Mesothelial cell of epicardium (in vitro differentiated cells): ENCODE results near the gene ZC2HC1B. TPM values are rescaled to one million over a fixed set of nuclear protein-coding genes. Genes with fewer than 3 reads are reported as not detected.
"Not testable (repeated sequence)": the region's sequence is repeated elsewhere in the genome, so short reads cannot be mapped to it uniquely, and the experiment has no call there.

Experiments used
- DNase-seq, 2 experiments: peaks; one replicate each; pipeline ENCODE4 v3.0.0; 2021; ENCODE audit warnings: low spot score in 2 of 2; ENCODE audit not compliant: unreplicated experiment in 2 of 2
- H3K27ac Mint-ChIP-seq: 2 replicates; pipeline ENCODE4 v1.8.0; 2021; ENCODE audit warnings: mixed read lengths
- H3K27me3 Mint-ChIP-seq: 2 replicates; pipeline ENCODE4 v1.8.0; 2021; ENCODE audit warnings: low read depth, mixed read lengths
- H3K36me3 Mint-ChIP-seq: 2 replicates; pipeline ENCODE4 v1.8.0; 2021; ENCODE audit warnings: mixed read lengths
- H3K4me1 Mint-ChIP-seq: 2 replicates; pipeline ENCODE4 v1.8.0; 2021; ENCODE audit warnings: mixed read lengths
- H3K4me3 Mint-ChIP-seq: 2 replicates; pipeline ENCODE4 v1.8.0; 2021; ENCODE audit warnings: mild to moderate bottlenecking, moderate library complexity, mixed read lengths
- H3K9me3 Mint-ChIP-seq: 2 replicates; pipeline ENCODE4 v1.8.0; 2021; ENCODE audit warnings: mixed read lengths
- total RNA-seq: library from RNA; stranded (reverse); gene quantifications from 3 replicates; pipeline ENCODE4 v1.2.1, GENCODE V29; 2021
- TF ChIP-seq, protein P1 (sequence below): fragments of 200-600 bp; sonication (generic); IDR thresholded peaks from one replicate; pipeline ENCODE4 v1.5.0; 2021; ENCODE audit warnings: antibody characterized with exemption; ENCODE audit not compliant: unreplicated experiment

Gene ZC2HC1B
- total RNA-seq, 1 donor from 2014 or later, result not detected

DNA sequence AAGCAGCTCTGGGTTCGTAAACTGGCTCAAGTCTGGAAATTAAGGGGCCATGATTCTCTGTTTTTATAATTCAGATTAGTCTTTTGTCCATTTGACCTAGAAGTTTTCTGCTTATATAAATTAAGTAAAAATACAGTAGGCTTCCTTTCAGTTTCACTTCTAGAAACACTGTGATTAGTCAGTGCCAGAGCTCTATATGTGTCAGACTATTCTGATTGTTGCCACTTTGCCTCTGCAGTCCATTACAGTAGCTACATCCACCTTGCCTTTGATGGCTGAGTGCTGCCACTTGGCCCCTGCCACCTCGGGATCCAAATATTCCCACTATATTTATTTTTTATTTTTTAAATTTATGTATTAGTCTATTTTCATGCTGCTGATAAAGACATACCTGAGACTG lies 7.9 kb downstream of the ZC2HC1B start:
- Mint-ChIP-seq H3K9me3 (peaks cover 48% of the 10 kb centered on the region), H3K4me3 (no peak overlapping the region), H3K4me1 (no peaks in the 10 kb centered on the region), H3K36me3 (peaks cover 21% of the 10 kb centered on the region), H3K27me3 (no peaks in the 10 kb centered on the region), H3K27ac (no peak overlapping the region)
- TF ChIP-seq, protein P1, sequence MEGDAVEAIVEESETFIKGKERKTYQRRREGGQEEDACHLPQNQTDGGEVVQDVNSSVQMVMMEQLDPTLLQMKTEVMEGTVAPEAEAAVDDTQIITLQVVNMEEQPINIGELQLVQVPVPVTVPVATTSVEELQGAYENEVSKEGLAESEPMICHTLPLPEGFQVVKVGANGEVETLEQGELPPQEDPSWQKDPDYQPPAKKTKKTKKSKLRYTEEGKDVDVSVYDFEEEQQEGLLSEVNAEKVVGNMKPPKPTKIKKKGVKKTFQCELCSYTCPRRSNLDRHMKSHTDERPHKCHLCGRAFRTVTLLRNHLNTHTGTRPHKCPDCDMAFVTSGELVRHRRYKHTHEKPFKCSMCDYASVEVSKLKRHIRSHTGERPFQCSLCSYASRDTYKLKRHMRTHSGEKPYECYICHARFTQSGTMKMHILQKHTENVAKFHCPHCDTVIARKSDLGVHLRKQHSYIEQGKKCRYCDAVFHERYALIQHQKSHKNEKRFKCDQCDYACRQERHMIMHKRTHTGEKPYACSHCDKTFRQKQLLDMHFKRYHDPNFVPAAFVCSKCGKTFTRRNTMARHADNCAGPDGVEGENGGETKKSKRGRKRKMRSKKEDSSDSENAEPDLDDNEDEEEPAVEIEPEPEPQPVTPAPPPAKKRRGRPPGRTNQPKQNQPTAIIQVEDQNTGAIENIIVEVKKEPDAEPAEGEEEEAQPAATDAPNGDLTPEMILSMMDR, result no peak
- no peak for DNase-seq

DNA sequence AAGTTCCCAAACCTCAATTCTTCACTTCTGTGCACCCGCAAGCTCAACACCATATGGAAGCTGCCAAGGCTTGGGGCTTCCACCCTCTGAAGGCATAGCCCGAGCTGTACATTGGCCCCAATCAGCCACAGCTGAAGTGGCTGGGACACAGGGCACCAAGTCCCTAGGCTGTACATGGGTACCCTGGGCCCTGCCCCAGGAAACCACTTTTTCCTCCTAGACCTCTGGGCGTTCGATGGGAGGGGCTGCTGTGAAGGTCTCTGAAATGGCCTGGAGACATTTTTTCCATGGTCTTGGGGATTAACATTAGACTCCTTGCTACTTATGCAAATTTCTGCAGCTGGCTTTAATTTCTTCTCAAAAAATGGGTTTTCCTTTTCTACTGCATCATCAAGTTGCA lies 9.3 kb downstream of the ZC2HC1B start:
- not testable (repeated sequence) for H3K4me3 Mint-ChIP-seq, H3K27me3 Mint-ChIP-seq, H3K4me1 Mint-ChIP-seq, H3K27ac Mint-ChIP-seq, DNase-seq
- Mint-ChIP-seq H3K36me3 (peaks cover 13% of the 10 kb centered on the region), H3K9me3 (peaks cover 50% of the 10 kb centered on the region)

DNA sequence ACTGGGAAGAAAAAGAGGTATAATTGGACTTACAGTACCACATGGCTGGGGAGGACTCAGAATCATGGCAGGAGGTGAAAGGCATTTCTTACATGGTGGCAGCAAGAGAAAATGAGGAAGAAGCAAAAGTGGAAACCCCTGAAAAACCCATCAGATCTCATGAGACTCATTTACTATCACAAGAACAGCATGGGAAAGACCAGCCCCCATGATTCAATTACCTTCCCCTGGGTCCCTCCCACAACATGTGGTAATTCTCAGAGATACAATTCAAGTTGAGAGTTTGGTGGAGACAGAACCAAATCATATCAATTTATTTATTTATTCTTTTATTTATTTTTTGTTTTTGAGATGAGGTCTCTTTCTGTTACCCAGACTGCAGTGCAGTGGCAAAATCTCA lies 10.2 kb downstream of the ZC2HC1B start:
- H3K9me3 Mint-ChIP-seq, result peaks cover 51% of the 10 kb centered on the region
- H3K36me3 Mint-ChIP-seq, H3K4me1 Mint-ChIP-seq, H3K27ac Mint-ChIP-seq, H3K27me3 Mint-ChIP-seq, H3K4me3 Mint-ChIP-seq, DNase-seq: not testable (repeated sequence)

DNA sequence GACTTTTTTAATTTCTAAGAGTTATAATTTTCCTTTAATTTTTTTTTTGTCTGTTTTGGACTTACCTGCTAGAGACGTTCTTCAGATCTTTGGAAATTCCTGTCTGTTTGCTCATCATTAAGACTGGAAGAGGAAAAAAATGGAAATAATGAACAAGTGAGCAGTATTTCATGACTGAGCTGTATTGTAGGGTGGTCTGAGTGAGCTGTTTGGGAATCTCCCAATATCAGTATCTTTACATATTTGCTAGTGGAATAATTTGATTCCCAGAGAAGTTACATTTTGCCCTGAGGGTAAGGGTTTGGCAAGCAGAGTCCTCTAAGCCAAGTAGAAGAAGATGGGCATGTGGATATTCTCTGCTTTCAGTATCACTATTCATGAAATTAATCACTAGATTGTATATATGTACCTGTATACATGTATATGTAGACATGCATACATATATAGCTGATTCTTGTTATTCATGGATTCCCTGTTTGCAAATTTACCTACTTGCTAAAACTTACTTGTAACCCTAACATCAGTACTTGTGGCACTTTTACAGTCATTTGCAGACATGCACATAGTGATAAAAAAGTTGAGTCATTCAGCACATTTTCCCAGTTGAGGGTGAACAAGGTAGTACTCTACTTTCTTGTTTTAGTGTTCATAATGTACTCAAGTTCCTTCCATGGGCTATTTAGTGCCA lies 13.5 kb downstream of the ZC2HC1B start:
- no peak for DNase-seq
- H3K27ac Mint-ChIP-seq, result no peak overlapping the region
- H3K36me3 Mint-ChIP-seq, result peaks cover 6% of the 10 kb centered on the region
- H3K4me3 Mint-ChIP-seq, result no peak overlapping the region
- TF ChIP-seq, protein P1, result no peak
- H3K4me1 Mint-ChIP-seq, result peaks cover 3% of the 10 kb centered on the region
- H3K9me3 Mint-ChIP-seq, result peaks cover 46% of the 10 kb centered on the region
- no peaks in the 10 kb centered on the region for H3K27me3 Mint-ChIP-seq

DNA sequence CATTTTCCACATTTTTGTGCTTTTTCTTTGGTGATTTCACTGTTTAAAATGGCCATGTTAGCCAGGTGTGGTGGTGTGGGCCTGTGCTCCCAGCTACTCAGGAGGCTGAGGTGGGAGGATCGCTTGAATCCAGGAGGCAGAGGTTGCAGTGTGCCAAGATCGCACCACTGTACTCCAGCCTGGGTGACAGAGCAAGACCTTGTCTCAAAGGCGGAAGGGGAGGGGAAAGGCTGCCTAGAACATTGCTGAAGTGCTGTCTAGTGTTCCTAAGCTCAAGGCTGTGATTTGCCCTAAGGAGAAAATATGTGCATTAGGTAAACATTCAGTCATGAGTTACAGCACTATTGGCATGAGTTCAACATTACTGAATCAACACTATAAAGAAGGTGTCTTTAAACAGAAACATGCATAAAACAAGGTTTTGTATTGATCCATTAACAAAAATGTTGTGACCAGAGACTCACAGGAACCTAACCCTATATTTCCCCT lies 14.0 kb downstream of the ZC2HC1B start:
- no peak overlapping the region for H3K4me3 Mint-ChIP-seq
- TF ChIP-seq, protein P1, result no peak
- no peaks in the 10 kb centered on the region for H3K27me3 Mint-ChIP-seq
- H3K4me1 Mint-ChIP-seq, result peaks cover 3% of the 10 kb centered on the region
- DNase-seq, result no peak
- peaks cover 44% of the 10 kb centered on the region for H3K9me3 Mint-ChIP-seq
- H3K27ac Mint-ChIP-seq, result no peak overlapping the region
- peaks cover 6% of the 10 kb centered on the region for H3K36me3 Mint-ChIP-seq

DNA sequence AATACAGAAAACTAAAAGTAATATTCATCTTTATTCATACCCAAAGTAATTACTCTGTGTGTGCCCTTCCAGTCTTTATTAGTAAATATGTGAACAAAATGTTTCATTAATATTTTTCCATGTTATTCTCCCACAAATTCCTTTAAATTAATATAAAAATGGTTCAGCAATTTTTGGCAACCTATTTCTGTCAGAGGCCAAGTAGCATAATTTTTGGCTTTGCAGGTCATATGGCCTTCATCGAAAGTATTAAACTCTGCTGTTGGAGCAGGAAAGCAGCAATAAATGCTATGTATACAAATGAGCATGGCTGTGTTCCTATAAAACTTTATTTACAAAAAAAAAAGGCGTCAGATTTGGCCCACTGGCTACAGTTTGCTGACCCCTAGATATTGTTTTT lies 16.1 kb downstream of the ZC2HC1B start:
- no peak overlapping the region for H3K27ac Mint-ChIP-seq
- no peaks in the 10 kb centered on the region for H3K27me3 Mint-ChIP-seq
- TF ChIP-seq, protein P1, result no peak
- no peak for DNase-seq
- no peak overlapping the region for H3K4me3 Mint-ChIP-seq
- H3K9me3 Mint-ChIP-seq, result peaks cover 27% of the 10 kb centered on the region
- H3K36me3 Mint-ChIP-seq, result peaks cover 6% of the 10 kb centered on the region
- peaks cover 3% of the 10 kb centered on the region for H3K4me1 Mint-ChIP-seq
